NK-92 treated with Interleukin-12 subunit alpha and Interleukin-12 subunit beta, amount 100 ng/mL, for 24 hours (cell line): ENCODE data around the gene DNLZ.

ENCODE experiments used
- DNase-seq: peaks from one replicate; lab custom pipeline; 2025; lab: John Stamatoyannopoulos, UW

The DNLZ gene

GRCh38 chr9:136376457-136376856 lies 12.9 kb upstream of the DNLZ start:
- no peak for DNase-seq

- DNase-seq, result no peak
Measured at GRCh38 chr9:136375096-136375495, 11.6 kb upstream of the DNLZ start.

- DNase-seq, result no peak
Measured at GRCh38 chr9:136374183-136374575, 10.6 kb upstream of the DNLZ start.

GRCh38 chr9:136373300-136374182 lies 10.0 kb upstream of the DNLZ start, which contains the start of gene CARD9:
TSS of gene CARD9 (minus strand) at chr9:136373669. CDS start at chr9:136372078, 1,591 bp downstream.
- no peak for DNase-seq

- DNase-seq, result no peak
Measured at GRCh38 chr9:136372561-136373299, 9.2 kb upstream of the DNLZ start.

GRCh38 chr9:136372006-136372405 lies 8.5 kb upstream of the DNLZ start:
- no peak for DNase-seq

- DNase-seq, result no peak
Measured at GRCh38 chr9:136371533-136371880, 8.0 kb upstream of the DNLZ start.

GRCh38 chr9:136370687-136371532 lies 7.4 kb upstream of the DNLZ start:
- DNase-seq, result no peak

- DNase-seq, result no peak
Measured at GRCh38 chr9:136370037-136370436, 6.5 kb upstream of the DNLZ start.

GRCh38 chr9:136368190-136368589 lies 4.6 kb upstream of the DNLZ start:
- DNase-seq, result no peak

- DNase-seq, result no peak
Measured at GRCh38 chr9:136367296-136368145, 4.0 kb upstream of the DNLZ start.

- DNase-seq, result no peak
Measured at GRCh38 chr9:136366826-136367225, 3.3 kb upstream of the DNLZ start.

- DNase-seq, result no peak
Measured at GRCh38 chr9:136365775-136366222, 2.3 kb upstream of the DNLZ start.

GRCh38 chr9:136364942-136365774 lies 1.6 kb upstream of the DNLZ start:
- DNase-seq, result no peak

- no peak for DNase-seq
Measured at GRCh38 chr9:136363949-136364748, 605 bp upstream of the DNLZ start.

- DNase-seq, result no peak
Measured at GRCh38 chr9:136362450-136362784, 1.1 kb downstream of the DNLZ start.

GRCh38 chr9:136361754-136362449 lies 1.6 kb downstream of the DNLZ start:
- DNase-seq, result no peak

- DNase-seq, result no peak
Measured at GRCh38 chr9:136361047-136361753, 2.3 kb downstream of the DNLZ start.
